GM21717 (cell line): ENCODE measurements around the gene NSG2.

Experiments used
- ATAC-seq: cut with Tn5 transposase; IDR thresholded peaks from one replicate; pipeline ENCODE4 v1.9.1; 2021; ENCODE audit warnings: mild to moderate bottlenecking, moderate library complexity; ENCODE audit not compliant: unreplicated experiment

NSG2 gene

GRCh38 chr5:174147551-174147950 lies 102.0 kb downstream of the NSG2 start:
- no peak for ATAC-seq

- no peak for ATAC-seq
Observed at GRCh38 chr5:174148721-174149120, 103.2 kb downstream of the NSG2 start.

DNA sequence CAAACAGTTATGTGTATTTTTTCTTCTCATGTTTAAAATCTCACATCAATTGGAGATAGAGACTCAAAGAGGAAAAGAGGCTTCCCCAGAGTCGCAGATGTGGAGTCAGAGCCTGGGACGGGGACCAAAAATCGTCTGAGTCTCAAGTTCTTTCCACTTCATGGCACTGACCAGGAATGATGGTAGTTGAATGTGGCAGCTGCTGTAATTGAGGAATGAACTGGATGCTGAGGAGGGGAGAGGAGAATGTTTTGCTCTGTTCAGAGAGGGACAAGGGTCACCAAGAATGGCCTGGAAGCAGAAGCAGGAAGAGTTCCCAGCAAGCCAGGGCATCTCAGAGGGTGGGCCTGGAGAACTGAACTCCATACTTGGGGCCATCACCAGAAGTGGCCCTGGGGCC lies 103.9 kb downstream of the NSG2 start:
- ATAC-seq = no peak

DNA sequence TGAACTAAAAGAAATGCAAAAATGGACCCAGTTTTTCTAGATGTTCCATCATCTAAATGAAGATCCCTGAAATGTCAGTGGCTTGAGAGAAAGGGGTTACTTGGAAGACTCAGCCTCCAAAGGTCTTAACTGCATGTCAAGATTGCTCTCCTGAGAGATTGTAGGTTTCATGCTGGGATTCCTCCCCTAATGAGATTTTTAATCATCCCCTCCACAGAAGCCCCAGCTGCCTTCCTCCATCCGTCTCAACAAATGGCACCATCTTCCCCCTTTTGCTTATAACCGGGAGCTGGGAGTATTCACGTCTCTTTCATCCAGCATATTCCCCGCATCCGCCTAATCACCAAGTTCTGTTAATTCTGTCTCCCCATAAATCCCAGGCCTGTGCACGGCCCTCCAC lies 104.5 kb downstream of the NSG2 start:
- ATAC-seq = no peak

- ATAC-seq = no peak
Observed at GRCh38 chr5:174151599-174152181, 106.2 kb downstream of the NSG2 start.

DNA sequence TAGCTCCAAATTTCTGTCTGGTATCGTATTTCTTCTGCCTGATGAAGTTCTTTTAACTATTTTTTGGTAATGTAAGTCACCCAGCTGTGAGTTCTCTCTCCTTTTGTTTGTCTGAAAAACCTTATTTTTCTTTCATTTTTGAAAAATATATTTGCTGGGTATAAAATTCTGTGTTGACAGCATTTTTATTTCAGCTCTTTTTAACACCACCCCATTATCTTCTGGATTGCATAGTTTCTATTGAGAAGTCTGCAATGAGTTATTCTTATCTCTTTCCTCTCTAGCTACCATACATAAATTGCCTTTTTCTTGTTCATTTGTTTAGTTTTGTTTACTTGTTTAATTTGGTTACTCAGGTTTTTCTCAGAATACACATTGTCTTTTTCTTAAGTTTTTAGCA lies 109.1 kb downstream of the NSG2 start:
- no peak for ATAC-seq

DNA sequence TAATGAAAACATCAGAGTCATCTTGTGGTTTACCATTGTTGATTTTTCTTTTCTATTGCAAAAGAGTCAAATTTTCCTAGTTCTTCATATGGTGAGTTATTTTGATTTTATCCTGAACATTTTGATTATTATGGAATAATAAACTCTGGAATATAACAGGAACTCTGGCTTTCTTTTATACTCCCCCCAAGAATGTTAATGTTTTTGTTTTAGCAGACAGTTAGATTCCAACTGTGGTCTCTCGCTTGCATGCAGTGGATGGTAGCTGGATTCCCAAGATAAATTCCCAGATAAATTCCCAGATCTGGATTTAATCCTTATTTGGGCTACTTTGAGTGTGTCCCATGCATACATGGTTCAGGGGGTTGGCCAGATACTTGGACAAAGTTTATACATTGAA lies 109.8 kb downstream of the NSG2 start:
- ATAC-seq = no peak

- no peak for ATAC-seq
Observed at GRCh38 chr5:174155706-174156105, 110.2 kb downstream of the NSG2 start.

GRCh38 chr5:174157048-174157447 lies 111.5 kb downstream of the NSG2 start:
- ATAC-seq = no peak
